ENCODE measurements around the gene SLC25A21.
"Not testable (repeated sequence)": the region's sequence is repeated elsewhere in the genome, so short reads cannot be mapped to it uniquely, and the experiment has no call there.

The SLC25A21 gene

DNA sequence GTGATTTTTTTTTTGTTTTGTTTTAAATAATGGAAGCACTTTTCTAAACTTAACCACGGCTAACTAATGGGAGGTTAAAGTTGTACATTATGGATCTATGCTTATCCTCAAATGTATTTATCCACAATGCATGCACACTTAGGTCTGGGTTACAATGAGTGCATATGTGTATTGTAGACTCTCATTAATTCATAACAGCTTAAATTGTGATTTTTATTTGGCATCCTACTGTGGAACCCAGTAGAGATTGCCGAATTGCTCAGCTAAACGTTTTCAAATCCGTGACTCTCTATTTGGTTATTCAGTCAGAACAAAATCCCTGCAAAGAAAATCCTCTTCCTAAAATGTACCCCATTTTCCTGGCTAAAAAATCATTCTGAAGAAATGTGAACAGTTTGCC, 244.0 kb downstream of the SLC25A21 start:
- no CpG with 5 or more reads among the region's 4 CpGs for WGBS (ENCODE audit: insufficient coverage, insufficient read length)
- Histone ChIP-seq H3K9me3 (ENCODE audit: control insufficient read depth, insufficient read depth, low read length) (no peaks in the 10 kb centered on the region), H3K4me1 (ENCODE audit: control insufficient read depth, insufficient read depth, low read length) (no peaks in the 10 kb centered on the region), H3K27ac (ENCODE audit: low read length) (no peak overlapping the region), H3K4me3 (ENCODE audit: low read length) (no peak overlapping the region), H3K27me3 (ENCODE audit: control insufficient read depth, insufficient read depth, low read length) (no peaks in the 10 kb centered on the region), H3K36me3 (ENCODE audit: control insufficient read depth, insufficient read depth, low read length) (no peaks in the 10 kb centered on the region)
- DNase-seq (ENCODE audit: low read depth, low spot score) = no peak

DNA sequence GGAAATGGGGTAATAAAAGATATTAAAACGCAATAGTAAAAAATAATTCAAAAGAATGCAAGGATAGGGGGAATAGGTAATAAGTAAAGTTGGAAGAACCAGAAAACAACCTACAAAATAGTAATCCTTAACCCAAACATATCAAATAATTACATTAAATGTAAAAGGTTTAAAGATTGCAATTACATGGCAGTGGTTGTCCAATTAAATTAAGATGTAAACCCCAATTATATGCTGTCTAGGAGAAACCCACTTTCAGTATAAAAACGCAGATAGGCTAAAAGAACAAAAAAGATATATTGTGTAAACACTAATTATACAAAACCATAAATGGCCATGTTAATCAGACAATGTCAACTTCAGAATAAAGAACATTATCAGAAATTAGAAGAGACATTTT, 247.3 kb downstream of the SLC25A21 start:
- no CpG with 5 or more reads among the region's 2 CpGs for WGBS (ENCODE audit: insufficient coverage, insufficient read length)
- H3K27me3 ChIP-seq (ENCODE audit: control insufficient read depth, insufficient read depth, low read length) = no peaks in the 10 kb centered on the region
- H3K36me3 ChIP-seq (ENCODE audit: control insufficient read depth, insufficient read depth, low read length) = no peaks in the 10 kb centered on the region
- no peaks in the 10 kb centered on the region for H3K4me1 ChIP-seq (ENCODE audit: control insufficient read depth, insufficient read depth, low read length)
- no peaks in the 10 kb centered on the region for H3K9me3 ChIP-seq (ENCODE audit: control insufficient read depth, insufficient read depth, low read length)
- DNase-seq (ENCODE audit: low read depth, low spot score) = no peak
- H3K27ac ChIP-seq (ENCODE audit: low read length) = no peak overlapping the region
- H3K4me3 ChIP-seq (ENCODE audit: low read length) = no peak overlapping the region

DNA sequence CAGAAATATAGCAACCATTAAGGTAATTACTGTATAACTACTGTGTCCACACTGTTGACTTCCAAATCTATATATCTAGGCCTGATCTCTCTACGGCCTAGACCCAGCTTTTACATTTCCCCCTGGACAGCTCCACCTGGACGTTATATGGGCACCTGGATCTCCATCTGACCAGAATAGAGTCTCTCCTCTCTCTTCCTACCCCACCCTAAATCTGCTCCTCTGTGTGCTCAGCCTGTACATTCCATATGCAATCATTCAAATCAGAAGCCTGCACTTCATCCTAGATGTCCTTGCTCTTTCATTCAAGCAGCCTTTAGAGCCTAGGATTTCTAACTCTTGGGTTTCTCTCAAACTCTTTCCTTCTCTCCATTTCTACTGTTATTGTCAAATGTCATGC, 255.7 kb downstream of the SLC25A21 start:
- no CpG with 5 or more reads among the region's 2 CpGs for WGBS (ENCODE audit: insufficient coverage, insufficient read length)
- H3K9me3 ChIP-seq (ENCODE audit: control insufficient read depth, insufficient read depth, low read length) = no peaks in the 10 kb centered on the region
- H3K4me1 ChIP-seq (ENCODE audit: control insufficient read depth, insufficient read depth, low read length) = no peaks in the 10 kb centered on the region
- H3K27ac ChIP-seq (ENCODE audit: low read length) = no peak overlapping the region
- no peaks in the 10 kb centered on the region for H3K36me3 ChIP-seq (ENCODE audit: control insufficient read depth, insufficient read depth, low read length)
- DNase-seq (ENCODE audit: low read depth, low spot score) = no peak
- no peaks in the 10 kb centered on the region for H3K27me3 ChIP-seq (ENCODE audit: control insufficient read depth, insufficient read depth, low read length)
- H3K4me3 ChIP-seq (ENCODE audit: low read length) = no peak overlapping the region

- H3K4me1 ChIP-seq (ENCODE audit: control insufficient read depth, insufficient read depth, low read length) = no peaks in the 10 kb centered on the region
- no peak overlapping the region for H3K27ac ChIP-seq (ENCODE audit: low read length)
- H3K27me3 ChIP-seq (ENCODE audit: control insufficient read depth, insufficient read depth, low read length) = no peaks in the 10 kb centered on the region
- no peak overlapping the region for H3K4me3 ChIP-seq (ENCODE audit: low read length)
- no peaks in the 10 kb centered on the region for H3K36me3 ChIP-seq (ENCODE audit: control insufficient read depth, insufficient read depth, low read length)
- no CpG with 5 or more reads among the region's 1 CpG for WGBS (ENCODE audit: insufficient coverage, insufficient read length)
- H3K9me3 ChIP-seq (ENCODE audit: control insufficient read depth, insufficient read depth, low read length) = no peaks in the 10 kb centered on the region
- DNase-seq (ENCODE audit: low read depth, low spot score) = no peak
Measured at GRCh38 chr14:36915081-36915480, 257.3 kb downstream of the SLC25A21 start.

DNA sequence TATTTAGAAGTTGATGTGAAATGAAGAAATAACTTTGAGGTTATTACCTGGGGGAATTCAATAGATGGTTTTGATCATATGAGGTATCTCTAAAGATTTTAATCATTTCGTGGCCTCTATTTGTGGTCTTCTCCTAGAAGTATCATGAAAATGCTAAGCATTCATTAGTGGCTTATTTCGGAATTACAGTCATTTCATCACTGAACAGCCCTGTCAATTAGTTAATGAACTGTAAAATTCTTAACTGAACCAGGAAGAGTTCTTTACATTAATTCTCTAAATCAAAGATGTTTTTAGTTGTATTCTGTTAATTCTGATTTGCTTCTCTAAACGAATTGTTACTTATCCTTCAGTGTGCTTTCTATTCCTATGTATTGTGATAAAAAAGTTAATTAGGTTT, 261.8 kb downstream of the SLC25A21 start:
- Histone ChIP-seq H3K27me3 (ENCODE audit: control insufficient read depth, insufficient read depth, low read length) (no peaks in the 10 kb centered on the region), H3K27ac (ENCODE audit: low read length) (no peak overlapping the region), H3K4me1 (ENCODE audit: control insufficient read depth, insufficient read depth, low read length) (no peaks in the 10 kb centered on the region), H3K9me3 (ENCODE audit: control insufficient read depth, insufficient read depth, low read length) (no peaks in the 10 kb centered on the region), H3K4me3 (ENCODE audit: low read length) (no peak overlapping the region), H3K36me3 (ENCODE audit: control insufficient read depth, insufficient read depth, low read length) (no peaks in the 10 kb centered on the region)
- no CpG with 5 or more reads among the region's 3 CpGs for WGBS (ENCODE audit: insufficient coverage, insufficient read length)
- DNase-seq (ENCODE audit: low read depth, low spot score) = no peak

DNA sequence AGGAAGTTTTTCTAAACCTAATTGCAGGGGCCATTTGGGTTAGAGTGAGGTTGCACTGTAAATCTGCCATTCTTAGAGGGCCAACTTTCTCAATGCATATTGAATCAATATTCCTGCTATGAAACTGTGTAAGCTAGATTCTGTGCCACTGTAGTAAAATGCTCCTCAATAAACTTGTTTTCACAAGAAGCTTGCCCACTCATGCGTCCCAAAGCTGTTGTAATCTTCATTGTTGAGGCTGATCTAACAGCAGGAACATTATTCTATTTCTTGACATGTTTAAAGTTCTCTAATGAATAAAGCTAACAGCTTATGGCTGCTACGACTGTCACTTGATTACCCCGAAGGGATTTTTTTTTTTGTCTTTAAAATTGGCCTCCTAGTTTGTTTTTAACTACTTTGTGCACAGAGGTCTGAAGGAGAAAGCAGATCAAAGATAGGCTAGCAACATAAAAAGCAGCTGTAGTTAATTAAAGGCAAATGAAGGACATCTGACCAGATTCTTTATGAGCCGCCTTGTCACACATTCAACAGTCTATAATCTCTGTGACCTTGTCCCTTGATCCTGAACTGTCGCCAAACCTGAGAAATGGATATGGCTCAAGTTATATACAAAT, 267.0 kb downstream of the SLC25A21 start:
- WGBS (ENCODE audit: insufficient coverage, insufficient read length) = no CpG with 5 or more reads among the region's 5 CpGs
- H3K4me3 ChIP-seq (ENCODE audit: low read length) = no peak overlapping the region

DNA sequence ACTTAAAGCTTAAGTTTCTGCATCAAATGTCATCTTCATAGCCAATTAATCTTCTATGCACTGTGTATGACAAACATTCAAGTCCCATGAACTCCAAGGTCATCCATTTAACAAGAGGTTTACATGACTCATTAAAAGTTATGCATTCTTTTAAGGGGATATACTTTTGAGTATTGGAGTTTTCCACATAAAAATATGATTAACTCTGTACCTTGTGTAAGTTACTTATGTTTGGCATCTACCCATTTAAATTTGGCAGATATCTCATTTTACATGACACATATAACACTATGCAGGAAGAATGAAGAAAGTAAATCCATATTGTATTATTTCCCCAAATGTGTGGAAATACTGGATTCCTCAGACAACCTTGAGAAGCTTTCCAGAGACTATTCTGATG, 270.5 kb downstream of the SLC25A21 start:
- Histone ChIP-seq H3K36me3 (ENCODE audit: control insufficient read depth, insufficient read depth, low read length) (no peaks in the 10 kb centered on the region), H3K4me3 (ENCODE audit: low read length) (no peak overlapping the region), H3K27me3 (ENCODE audit: control insufficient read depth, insufficient read depth, low read length) (no peaks in the 10 kb centered on the region), H3K27ac (ENCODE audit: low read length) (no peak overlapping the region), H3K9me3 (ENCODE audit: control insufficient read depth, insufficient read depth, low read length) (no peaks in the 10 kb centered on the region), H3K4me1 (ENCODE audit: control insufficient read depth, insufficient read depth, low read length) (no peaks in the 10 kb centered on the region)
- no peak for DNase-seq (ENCODE audit: low read depth, low spot score)

More for the DNA sequence above, 267.0 kb downstream of the SLC25A21 start:
- H3K9me3 ChIP-seq (ENCODE audit: control insufficient read depth, insufficient read depth, low read length) = no peaks in the 10 kb centered on the region
- H3K27ac ChIP-seq (ENCODE audit: low read length) = no peak overlapping the region
- H3K27me3 ChIP-seq (ENCODE audit: control insufficient read depth, insufficient read depth, low read length) = no peaks in the 10 kb centered on the region
- H3K4me1 ChIP-seq (ENCODE audit: control insufficient read depth, insufficient read depth, low read length) = no peaks in the 10 kb centered on the region
- DNase-seq (ENCODE audit: low read depth, low spot score) = no peak
- H3K36me3 ChIP-seq (ENCODE audit: control insufficient read depth, insufficient read depth, low read length) = no peaks in the 10 kb centered on the region

GRCh38 chr14:36900846-36901245, 271.6 kb downstream of the SLC25A21 start:
- no peak overlapping the region for H3K4me3 ChIP-seq (ENCODE audit: low read length)
- no CpG with 5 or more reads among the region's 2 CpGs for WGBS (ENCODE audit: insufficient coverage, insufficient read length)
- H3K9me3 ChIP-seq (ENCODE audit: control insufficient read depth, insufficient read depth, low read length) = no peaks in the 10 kb centered on the region
- H3K4me1 ChIP-seq (ENCODE audit: control insufficient read depth, insufficient read depth, low read length) = no peaks in the 10 kb centered on the region
- H3K36me3 ChIP-seq (ENCODE audit: control insufficient read depth, insufficient read depth, low read length) = no peaks in the 10 kb centered on the region
- no peak for DNase-seq (ENCODE audit: low read depth, low spot score)
- no peaks in the 10 kb centered on the region for H3K27me3 ChIP-seq (ENCODE audit: control insufficient read depth, insufficient read depth, low read length)
- H3K27ac ChIP-seq (ENCODE audit: low read length) = no peak overlapping the region

- H3K4me1 ChIP-seq (ENCODE audit: control insufficient read depth, insufficient read depth, low read length); DNase-seq (ENCODE audit: low read depth, low spot score); H3K4me3 ChIP-seq (ENCODE audit: low read length); H3K27ac ChIP-seq (ENCODE audit: low read length); H3K9me3 ChIP-seq (ENCODE audit: control insufficient read depth, insufficient read depth, low read length); H3K36me3 ChIP-seq (ENCODE audit: control insufficient read depth, insufficient read depth, low read length); H3K27me3 ChIP-seq (ENCODE audit: control insufficient read depth, insufficient read depth, low read length): not testable (repeated sequence)
- no CpG with 5 or more reads among the region's 2 CpGs for WGBS (ENCODE audit: insufficient coverage, insufficient read length)
Measured at GRCh38 chr14:36896300-36896699, 276.1 kb downstream of the SLC25A21 start.

DNA sequence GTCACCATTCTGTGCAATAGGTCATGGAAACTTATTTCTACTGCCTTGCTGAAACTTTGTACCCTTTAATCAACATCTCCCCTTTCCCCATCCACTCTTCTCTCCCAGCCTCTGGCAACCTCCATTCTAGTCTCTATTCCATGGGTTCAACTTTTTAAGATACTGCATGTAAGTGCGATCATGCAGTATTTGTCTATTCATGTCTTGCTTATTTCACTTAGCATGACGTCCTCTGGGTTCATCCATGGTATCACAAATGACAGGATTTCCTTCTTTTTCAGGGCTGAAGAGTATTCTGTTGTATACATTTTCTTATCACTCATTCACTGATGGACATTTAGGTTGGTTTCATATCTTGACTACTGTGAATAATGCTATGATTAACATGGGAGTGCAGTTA, 288.4 kb downstream of the SLC25A21 start:
- Histone ChIP-seq H3K27me3 (ENCODE audit: control insufficient read depth, insufficient read depth, low read length) (no peaks in the 10 kb centered on the region), H3K9me3 (ENCODE audit: control insufficient read depth, insufficient read depth, low read length) (no peaks in the 10 kb centered on the region; the same call in 1 of the 2 replicates), H3K36me3 (ENCODE audit: control insufficient read depth, insufficient read depth, low read length) (no peaks in the 10 kb centered on the region), H3K4me3 (ENCODE audit: low read length) (no peak overlapping the region), H3K4me1 (ENCODE audit: control insufficient read depth, insufficient read depth, low read length) (no peaks in the 10 kb centered on the region), H3K27ac (ENCODE audit: low read length) (no peak overlapping the region)
- WGBS (ENCODE audit: insufficient coverage, insufficient read length) = no CpG with 5 or more reads among the region's 2 CpGs
- no peak for DNase-seq (ENCODE audit: low read depth, low spot score)

GRCh38 chr14:36880276-36880675, 292.1 kb downstream of the SLC25A21 start:
- Histone ChIP-seq H3K27ac (ENCODE audit: low read length) (no peak overlapping the region), H3K27me3 (ENCODE audit: control insufficient read depth, insufficient read depth, low read length) (no peaks in the 10 kb centered on the region), H3K9me3 (ENCODE audit: control insufficient read depth, insufficient read depth, low read length) (no peaks in the 10 kb centered on the region; the same call in 1 of the 2 replicates), H3K4me1 (ENCODE audit: control insufficient read depth, insufficient read depth, low read length) (no peaks in the 10 kb centered on the region), H3K4me3 (ENCODE audit: low read length) (no peak overlapping the region), H3K36me3 (ENCODE audit: control insufficient read depth, insufficient read depth, low read length) (no peaks in the 10 kb centered on the region)
- DNase-seq (ENCODE audit: low read depth, low spot score) = no peak
- whole genome bisulfite sequencing (ENCODE audit: insufficient coverage, insufficient read length) = no CpG with 5 or more reads among the region's 3 CpGs
